IMR-90 (cell line): Measurements from ENCODE around the gene KIF1B. TPM values are rescaled to one million over a fixed set of nuclear protein-coding genes. Genes with fewer than 3 reads are reported as not detected.

Source experiments
- ATAC-seq: fragments of 200-7000 bp; cut with Tn5 transposase; 2 replicates; pipeline ENCODE4 v1.9.1; 2020; ENCODE audit warnings: low read depth, mild to moderate bottlenecking, moderate library complexity
- BruUV-seq: library from RNA; stranded (reverse); fragments of 400-500 nt; replicated peaks from 2 replicates; lab custom pipeline; 2021; lab: Mats Ljungman, UMichigan
- CTCF ChIA-PET: fragments of 300-600 bp; formaldehyde crosslinking; extraction: SDS; loops from one replicate; lab custom pipeline; 2021; ENCODE audit warnings: antibody characterized with exemption; lab: Yijun Ruan, JAX
- POLR2A ChIA-PET: fragments of 300-600 bp; sonication (Branson Sonifier 250); formaldehyde crosslinking; loops from one replicate; lab custom pipeline; 2022; ENCODE audit warnings: antibody characterized with exemption; ENCODE audit not compliant: unreplicated experiment; lab: Charles Lee
- DNase-seq: peaks from one replicate; pipeline ENCODE4 v3.0.0; 2013
- H2AFZ ChIP-seq: replicated peaks from 2 replicates; pipeline ENCODE3; 2013; ENCODE audit warnings: low read length, mild to moderate bottlenecking; ENCODE audit not compliant: poor library complexity
- H2AK5ac ChIP-seq: 2 replicates; pipeline ENCODE4 v1.6.1; 2013; ENCODE audit warnings: low read depth, low read length, inconsistent platforms
- H2AK9ac ChIP-seq: replicated peaks from 2 replicates; pipeline ENCODE3; 2013; ENCODE audit warnings: mild to moderate bottlenecking, low read depth, low read length, moderate library complexity; ENCODE audit not compliant: poor library complexity
- H2BK120ac ChIP-seq: 2 replicates; pipeline ENCODE4 v1.6.1; 2013; ENCODE audit warnings: low read depth, low read length, inconsistent platforms
- H2BK15ac ChIP-seq: 3 replicates; pipeline ENCODE4 v1.6.1; 2013; ENCODE audit warnings: low read depth, low read length, inconsistent platforms
- H2BK20ac ChIP-seq: 2 replicates; pipeline ENCODE4 v1.6.1; 2013; ENCODE audit warnings: low read depth, mild to moderate bottlenecking, inconsistent platforms, low read length, moderate library complexity
- H2BK5ac ChIP-seq: 2 replicates; pipeline ENCODE4 v1.6.1; 2013; ENCODE audit warnings: mild to moderate bottlenecking, low read depth, low read length, inconsistent platforms; ENCODE audit not compliant: poor library complexity, severe bottlenecking
- H3K14ac ChIP-seq: replicated peaks from 2 replicates; pipeline ENCODE4 v1.6.1; 2013; ENCODE audit warnings: low read depth, low read length, inconsistent platforms
- H3K18ac ChIP-seq: 2 replicates; pipeline ENCODE4 v1.6.1; 2013; ENCODE audit warnings: low read depth, low read length, control low read depth
- H3K23ac ChIP-seq: 2 replicates; pipeline ENCODE4 v1.6.1; 2013; ENCODE audit warnings: low read depth, low read length, inconsistent platforms
- H3K27ac ChIP-seq: 2 replicates; pipeline ENCODE4 v1.5.1; 2013; ENCODE audit warnings: mild to moderate bottlenecking, control low read depth, low read length; ENCODE audit not compliant: insufficient read depth
- H3K27me3 ChIP-seq: 2 replicates; pipeline ENCODE4 v1.6.1; 2013; ENCODE audit warnings: low read length; ENCODE audit not compliant: control insufficient read depth, insufficient read depth
- H3K36me3 ChIP-seq: 2 replicates; pipeline ENCODE4 v1.6.1; 2013; ENCODE audit warnings: low read length, mixed read lengths; ENCODE audit not compliant: control insufficient read depth, insufficient read depth
- H3K4ac ChIP-seq: 2 replicates; pipeline ENCODE4 v1.6.1; 2013; ENCODE audit warnings: low read depth, low read length, inconsistent platforms
- H3K4me1 ChIP-seq: 2 replicates; pipeline ENCODE4 v1.6.1; 2013; ENCODE audit warnings: low read length, mixed read lengths; ENCODE audit not compliant: control insufficient read depth, insufficient read depth
- H3K4me2 ChIP-seq: 2 replicates; pipeline ENCODE4 v1.6.1; 2013; ENCODE audit warnings: low read depth, mild to moderate bottlenecking, control low read depth, low read length, moderate library complexity
- H3K4me3 ChIP-seq: 2 replicates; pipeline ENCODE4 v1.5.1; 2013; ENCODE audit warnings: low read depth, mild to moderate bottlenecking, control low read depth, low read length, moderate library complexity; ENCODE audit not compliant: insufficient read depth
- H3K56ac ChIP-seq: 2 replicates; pipeline ENCODE4 v1.6.1; 2013; ENCODE audit warnings: low read length, inconsistent platforms; ENCODE audit not compliant: insufficient read depth; ENCODE audit errors: extremely low read depth
- H3K79me1 ChIP-seq, 2 experiments: 2 replicates each; pipeline ENCODE4 v1.6.1; 2013; ENCODE audit warnings: low read length in 2 of 2, inconsistent platforms in 1 of 2, low read depth in 1 of 2
- H3K9ac ChIP-seq: 2 replicates; pipeline ENCODE4 v1.6.1; 2013; ENCODE audit warnings: low read depth, low read length, control low read depth
- H3K9me1 ChIP-seq: 2 replicates; pipeline ENCODE4 v1.6.1; 2013; ENCODE audit warnings: low read length, inconsistent platforms; ENCODE audit not compliant: insufficient read depth
- H3K9me3 ChIP-seq: 2 replicates; pipeline ENCODE4 v1.6.1; 2013; ENCODE audit warnings: low read length; ENCODE audit not compliant: control insufficient read depth, insufficient read depth
- H4K20me1 ChIP-seq: 2 replicates; pipeline ENCODE4 v1.6.1; 2013; ENCODE audit warnings: low read length, inconsistent platforms; ENCODE audit not compliant: insufficient read depth
- H4K5ac ChIP-seq: 2 replicates; pipeline ENCODE4 v1.6.1; 2013; ENCODE audit warnings: mild to moderate bottlenecking, low read depth, low read length, control low read depth
- H4K8ac ChIP-seq, 2 experiments: 2 replicates each; pipeline ENCODE4 v1.6.1; 2013; ENCODE audit warnings: low read depth in 2 of 2, low read length in 2 of 2, control low read depth in 1 of 2, inconsistent platforms in 1 of 2
- H4K91ac ChIP-seq: 2 replicates; pipeline ENCODE4 v1.6.1; 2013; ENCODE audit warnings: low read depth, low read length, inconsistent platforms; ENCODE audit not compliant: insufficient read depth
- FOS ChIP-seq: fragments of 150-350 bp; IDR thresholded peaks from 2 replicates; pipeline ENCODE4 v1.6.1; 2016; ENCODE audit warnings: low read depth, low read length
- POLR2A ChIP-seq: IDR thresholded peaks from 2 replicates; pipeline ENCODE4 v1.6.1; 2012; ENCODE audit warnings: mild to moderate bottlenecking, low read depth, low read length
- WGBS, 2 experiments: methylation state at CpG; one replicate each; pipeline versions ENCODE4 v1.1.5 to v1.1.7; 2013; ENCODE audit warnings: missing lambda C conversion rate in 2 of 2; ENCODE audit not compliant: insufficient read length in 1 of 2; ENCODE audit errors: extremely low coverage in 2 of 2; 5-methylcytosine and 5-hydroxymethylcytosine counted together
- dilution Hi-C: fragments of 300-500 bp; cut with HindIII; formaldehyde crosslinking; loops from one replicate; pipeline ENCODE4 v1.14.3; 2018; ENCODE audit warnings: low sequenced_read_pairs; ENCODE audit not compliant: unreplicated experiment
- in situ Hi-C: fragments of 300-500 bp; cut with MboI; formaldehyde crosslinking; loops from 3 replicates; pipeline ENCODE4 v1.14.3; 2019; ENCODE audit warnings: low sequenced_read_pairs, inconsistent platforms, mixed read lengths
- intact Hi-C: fragments of 100-400 bp; cut with micrococcal nuclease; formaldehyde crosslinking; loops from 2 replicates; pipeline ENCODE4 v1.10.0; 2022
- polyA plus RNA-seq, 3 experiments: library from polyadenylated mRNA; depleted of rRNA; stranded (reverse); fragments of >200 nt; gene quantifications; 2 replicates each; pipeline ENCODE4 v1.2.3, GENCODE V29; 2012; ENCODE audit warnings: low replicate concordance in 1 of 3
- total RNA-seq: library from RNA; depleted of rRNA; stranded (reverse); fragments of >200 nt; gene quantifications from 2 replicates; pipeline ENCODE4 v1.2.3, GENCODE V29; 2012
- TF ChIP-seq, protein P1 (sequence below): fragments of 150-350 bp; IDR thresholded peaks from 2 replicates; pipeline ENCODE4 v1.6.1; 2017; ENCODE audit warnings: mild to moderate bottlenecking, antibody characterized with exemption, low read length, low read depth

The KIF1B gene
- total and polyA plus RNA-seq, 2 of the 4 experiments (the other 2 are of a cell fraction), result 13.0 to 21.1 TPM

DNA sequence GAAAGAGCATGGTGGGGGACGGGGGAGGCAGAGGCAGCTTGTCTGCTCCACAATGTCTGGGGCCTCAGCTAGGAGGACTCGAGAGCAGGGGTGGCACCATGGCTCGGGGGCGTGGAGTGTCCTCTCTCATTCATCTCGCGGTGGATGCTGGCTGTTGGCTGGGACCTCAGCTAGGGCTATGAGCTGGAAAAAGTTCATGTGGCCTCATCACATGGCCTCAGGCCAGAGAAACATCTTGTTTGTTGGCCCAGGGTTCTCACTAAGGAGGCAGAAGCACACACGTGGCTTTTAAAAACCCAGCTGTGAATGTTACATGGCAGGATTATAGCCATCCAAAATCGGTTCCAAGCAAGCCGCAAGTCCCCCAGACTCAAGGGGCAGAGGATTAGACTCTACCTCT is 213.7 kb downstream of the KIF1B start:
- H4K20me1 ChIP-seq, result no peaks in the 10 kb centered on the region
- H3K4me1 ChIP-seq, result no peaks in the 10 kb centered on the region; the same call in 1 of the 2 replicates
- no TSS peak for BruUV-seq
- H3K9me1 ChIP-seq, result no peaks in the 10 kb centered on the region
- no peak overlapping the region for H3K27ac ChIP-seq
- H2AFZ ChIP-seq, result peak overlapping the region; percentile 33
- no peak overlapping the region for H3K9ac ChIP-seq
- H2AK9ac ChIP-seq, result no peak overlapping the region
- intact Hi-C loops, result loop anchor here (1.0 to 10.0 kb wide), 2 partner anchors 47 to 389 kb away; partner anchors contain the start of gene UBE4B
- ATAC-seq (peak; percentile 65), DNase-seq (peak; percentile 65)
- no peak overlapping the region for H3K56ac ChIP-seq
- H3K9me3 ChIP-seq, result no peaks in the 10 kb centered on the region
- TF ChIP-seq FOS, result no peak
- TF ChIP-seq POLR2A, result no peak
- TF ChIP-seq, protein P1, sequence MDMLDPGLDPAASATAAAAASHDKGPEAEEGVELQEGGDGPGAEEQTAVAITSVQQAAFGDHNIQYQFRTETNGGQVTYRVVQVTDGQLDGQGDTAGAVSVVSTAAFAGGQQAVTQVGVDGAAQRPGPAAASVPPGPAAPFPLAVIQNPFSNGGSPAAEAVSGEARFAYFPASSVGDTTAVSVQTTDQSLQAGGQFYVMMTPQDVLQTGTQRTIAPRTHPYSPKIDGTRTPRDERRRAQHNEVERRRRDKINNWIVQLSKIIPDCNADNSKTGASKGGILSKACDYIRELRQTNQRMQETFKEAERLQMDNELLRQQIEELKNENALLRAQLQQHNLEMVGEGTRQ, result peak; percentile 52
- H3K23ac ChIP-seq, result no peak overlapping the region
- 19% methylated on average over 5 of the region's 9 CpGs; no CpG with 5 or more reads in 1 of the 2 experiments for WGBS, 2 experiments
- H3K36me3 ChIP-seq, result peaks cover 19% of the 10 kb centered on the region
- H3K14ac ChIP-seq, result no peak overlapping the region
- no peak overlapping the region for H4K8ac ChIP-seq
- dilution Hi-C loops, result no loop called here
- ChIA-PET CTCF (no interaction called here), POLR2A (no interaction called here)
- no peak overlapping the region for H3K4me2 ChIP-seq
- no peak overlapping the region for H2AK5ac ChIP-seq
- no peak overlapping the region for H3K4ac ChIP-seq
- H3K4me3 ChIP-seq, result no peak overlapping the region
- H3K27me3 ChIP-seq, result no peaks in the 10 kb centered on the region
- H4K91ac ChIP-seq, result no peak overlapping the region
- no peaks in the 10 kb centered on the region for H3K79me1 ChIP-seq
- H2BK20ac ChIP-seq, result no peak overlapping the region
- H3K18ac ChIP-seq, result no peak overlapping the region
- no peak overlapping the region for H4K5ac ChIP-seq
- no peak overlapping the region for H2BK5ac ChIP-seq
- no peak overlapping the region for H2BK15ac ChIP-seq
- in situ Hi-C loops, result no loop called here
- no peak overlapping the region for H2BK120ac ChIP-seq
